Measurements from ENCODE around the gene PSMG1. TPM values are rescaled to one million over a fixed set of nuclear protein-coding genes. Genes with fewer than 3 reads are reported as not detected.
A peak's percentile ranks its signal among the peaks of the same experiment; 100 is the strongest.

PSMG1 gene
- total and polyA plus RNA-seq, 9 of the 15 experiments (the other 6 are each of a cell fraction or from before 2014, with no cell fraction given), result 54.5 to 427 (median 328) TPM

GRCh38 chr21:39153373-39153772 lies 29.9 kb downstream of the PSMG1 start:
- no peaks in the 10 kb centered on the region for H4K20me1 ChIP-seq (replicated peaks; ENCODE audit: control insufficient read depth, insufficient read depth, low read length)
- H3K4me2 ChIP-seq (ENCODE audit: insufficient read depth, low read length), result no peak overlapping the region
- no peaks in the 10 kb centered on the region for H3K9me3 ChIP-seq (replicated peaks; ENCODE audit: control insufficient read depth, insufficient read depth, low read depth, low read length)
- no peak overlapping the region for H3K9ac ChIP-seq (ENCODE audit: insufficient read depth in 1 of 2, low read depth in 2 of 2, low read length in 2 of 2)
- no peak overlapping the region for H3K4me3 ChIP-seq
- no peaks in the 10 kb centered on the region for H3K79me2 ChIP-seq (ENCODE audit: control insufficient read depth, insufficient read depth, low read length)
- no peak overlapping the region for H2AFZ ChIP-seq (ENCODE audit: low read depth, low read length)
- in situ Hi-C loops (cut with MboI) (no loop called here), intact Hi-C loops (cut with micrococcal nuclease) (no loop called here)
- ChIA-PET CTCF (ENCODE audit: low intra/inter-chr PET ratio) (no interaction called here), POLR2A (interaction anchor here (0.6 kb wide), 1 partner anchor 157 kb away, joined by 3 read pairs; no protein-coding TSS in a partner anchor)
- 20% methylated on average over 2 of the region's 2 CpGs for WGBS (ENCODE audit: insufficient coverage, low coverage, missing lambda C conversion rate)
- H3K27ac ChIP-seq (ENCODE audit: extremely low read depth, low read depth, low read length), result no peak overlapping the region
- DNase-seq (ENCODE audit: extremely low read depth in 1 of 4, low spot score in 3 of 4) (peak; percentile 55 to 76 (median 63)), FAIRE-seq (peak; percentile 82), ATAC-seq (peak; percentile 94)
- H3K36me3 ChIP-seq (ENCODE audit: control insufficient read depth, insufficient read depth, low read length), result no peaks in the 10 kb centered on the region
- peaks cover 5 to 8% of the 10 kb centered on the region in 2 experiments; a peak in 3 of 5 replicates for H3K27me3 ChIP-seq (ENCODE audit: control insufficient read depth in 2 of 2, insufficient read depth in 2 of 2, low read length in 2 of 2)
- no peaks in the 10 kb centered on the region; a peak in 1 of 5 replicates for H3K4me1 ChIP-seq (replicated peaks in 1 of 2; ENCODE audit: control insufficient read depth in 2 of 2, insufficient read depth in 2 of 2, low read length in 2 of 2)
- no peaks in the 10 kb centered on the region for H3K9me1 ChIP-seq (ENCODE audit: control insufficient read depth, insufficient read depth, low read length)
- no TSS peak for BruUV-seq (replicated peaks)
- no peak for TF ChIP-seq TCF7 (IDR thresholded peaks at IDR 0.05; ENCODE audit: borderline replicate concordance)
- no peak for TF ChIP-seq KHSRP (IDR thresholded peaks at IDR 0.05)
- no peak for TF ChIP-seq ARNT (IDR thresholded peaks at IDR 0.05)
- no peak for TF ChIP-seq CREB1 (IDR thresholded peaks at IDR 0.05)
- no peak for TF ChIP-seq CREB1 (CRISPR knock-in tag; IDR thresholded peaks at IDR 0.05)
- TF ChIP-seq HCFC1 (IDR thresholded peaks at IDR 0.05; ENCODE audit: low read depth, low read length), result no peak
- no peak for TF ChIP-seq ARID4B (CRISPR knock-in tag; IDR thresholded peaks at IDR 0.05)
- TF ChIP-seq C11orf30 (IDR thresholded peaks at IDR 0.05; ENCODE audit: low read depth), result peak; percentile 48; the same call in 1 of the 2 replicates
- 0 out of 2 replicates have a peak, but pooled peaks have one; percentile 37 for TF ChIP-seq MAFF (IDR thresholded peaks at IDR 0.05; ENCODE audit: low read length)
- TF ChIP-seq FOXA3 (CRISPR knock-in tag; conservative IDR thresholded peaks at IDR 0.05 in 1 of 2, IDR thresholded peaks at IDR 0.05 in 1 of 2), result no peak
- TF ChIP-seq DNMT1 (IDR thresholded peaks at IDR 0.05), result no peak
- peak; percentile 71 for TF ChIP-seq MAFG (tag; conservative IDR thresholded peaks at IDR 0.05)
- TF ChIP-seq CTCF (IDR thresholded peaks at IDR 0.05 in 2 of 3, conservative IDR thresholded peaks at IDR 0.05 in 1 of 3; ENCODE audit: insufficient read depth in 2 of 3, low read depth in 1 of 3, low read length in 3 of 3), result peak; percentile 67 to 79 (median 73)
- TF ChIP-seq TEAD4 (IDR thresholded peaks at IDR 0.05; ENCODE audit: low read length), result no peak
- TF ChIP-seq TEAD4 (CRISPR knock-in tag; IDR thresholded peaks at IDR 0.05; ENCODE audit: borderline replicate concordance), result no peak
- no peak for TF ChIP-seq PATZ1 (CRISPR knock-in tag; IDR thresholded peaks at IDR 0.05; ENCODE audit: borderline replicate concordance)
